ENCODE results near the gene BIRC2. TPM values are rescaled to one million over a fixed set of nuclear protein-coding genes. Genes with fewer than 3 reads are reported as not detected.
A peak's percentile ranks its signal among the peaks of the same experiment; 100 is the strongest.

Gene BIRC2
- total RNA-seq, 1 donor from 2014 or later = 46.0 TPM

DNA sequence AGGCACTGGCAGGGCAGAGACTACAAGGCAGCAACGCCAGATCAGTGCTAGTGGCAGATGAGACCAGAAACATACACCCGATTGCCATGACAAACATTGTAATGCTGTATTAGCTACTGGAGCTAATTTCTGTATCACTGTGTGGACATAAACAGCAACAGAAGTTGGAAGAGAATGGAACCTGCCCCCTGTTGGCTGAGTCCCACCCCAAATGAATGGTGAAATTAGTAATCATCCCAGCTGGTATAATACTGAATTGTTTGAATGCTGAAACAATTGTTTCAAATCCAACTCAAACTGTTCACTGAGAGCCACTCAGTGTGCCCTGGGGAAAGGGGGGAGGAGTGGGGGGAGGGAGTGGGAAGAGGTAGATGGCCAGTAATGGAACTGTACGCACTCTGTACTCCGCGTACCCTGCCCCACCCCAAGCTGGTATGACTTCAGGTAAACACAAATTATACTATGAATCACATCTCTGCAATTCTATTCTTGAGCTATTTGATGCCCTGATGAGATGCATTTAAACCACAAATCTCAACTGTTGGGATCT, 40.9 kb upstream of the BIRC2 start:
- no peak overlapping the region for H3K27ac Mint-ChIP-seq (ENCODE audit: unreplicated experiment)
- H3K9me3 Mint-ChIP-seq (ENCODE audit: unreplicated experiment) = peaks cover 17% of the 10 kb centered on the region
- no peak overlapping the region for H3K4me3 Mint-ChIP-seq (ENCODE audit: unreplicated experiment)
- DNase-seq (ENCODE audit: extremely low spot score, unreplicated experiment) = no peak
- H3K36me3 Mint-ChIP-seq (ENCODE audit: unreplicated experiment) = no peaks in the 10 kb centered on the region
- TF ChIP-seq, protein P1, sequence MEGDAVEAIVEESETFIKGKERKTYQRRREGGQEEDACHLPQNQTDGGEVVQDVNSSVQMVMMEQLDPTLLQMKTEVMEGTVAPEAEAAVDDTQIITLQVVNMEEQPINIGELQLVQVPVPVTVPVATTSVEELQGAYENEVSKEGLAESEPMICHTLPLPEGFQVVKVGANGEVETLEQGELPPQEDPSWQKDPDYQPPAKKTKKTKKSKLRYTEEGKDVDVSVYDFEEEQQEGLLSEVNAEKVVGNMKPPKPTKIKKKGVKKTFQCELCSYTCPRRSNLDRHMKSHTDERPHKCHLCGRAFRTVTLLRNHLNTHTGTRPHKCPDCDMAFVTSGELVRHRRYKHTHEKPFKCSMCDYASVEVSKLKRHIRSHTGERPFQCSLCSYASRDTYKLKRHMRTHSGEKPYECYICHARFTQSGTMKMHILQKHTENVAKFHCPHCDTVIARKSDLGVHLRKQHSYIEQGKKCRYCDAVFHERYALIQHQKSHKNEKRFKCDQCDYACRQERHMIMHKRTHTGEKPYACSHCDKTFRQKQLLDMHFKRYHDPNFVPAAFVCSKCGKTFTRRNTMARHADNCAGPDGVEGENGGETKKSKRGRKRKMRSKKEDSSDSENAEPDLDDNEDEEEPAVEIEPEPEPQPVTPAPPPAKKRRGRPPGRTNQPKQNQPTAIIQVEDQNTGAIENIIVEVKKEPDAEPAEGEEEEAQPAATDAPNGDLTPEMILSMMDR (IDR thresholded peaks at IDR 0.05) = peak; percentile 19
- peaks cover 20% of the 10 kb centered on the region for H3K4me1 Mint-ChIP-seq (ENCODE audit: unreplicated experiment)
- H3K27me3 Mint-ChIP-seq (ENCODE audit: unreplicated experiment) = no peaks in the 10 kb centered on the region

- no peak overlapping the region for H3K4me3 Mint-ChIP-seq (ENCODE audit: unreplicated experiment)
- DNase-seq (ENCODE audit: extremely low spot score, unreplicated experiment) = no peak
- peaks cover 20% of the 10 kb centered on the region for H3K4me1 Mint-ChIP-seq (ENCODE audit: unreplicated experiment)
- no peaks in the 10 kb centered on the region for H3K27me3 Mint-ChIP-seq (ENCODE audit: unreplicated experiment)
- TF ChIP-seq, protein P1 (IDR thresholded peaks at IDR 0.05) = no peak
- H3K36me3 Mint-ChIP-seq (ENCODE audit: unreplicated experiment) = no peaks in the 10 kb centered on the region
- peaks cover 11% of the 10 kb centered on the region for H3K9me3 Mint-ChIP-seq (ENCODE audit: unreplicated experiment)
- no peak overlapping the region for H3K27ac Mint-ChIP-seq (ENCODE audit: unreplicated experiment)
These were observed 39.9 kb upstream of the BIRC2 start for GRCh38 chr11:102306817-102307726.

DNA sequence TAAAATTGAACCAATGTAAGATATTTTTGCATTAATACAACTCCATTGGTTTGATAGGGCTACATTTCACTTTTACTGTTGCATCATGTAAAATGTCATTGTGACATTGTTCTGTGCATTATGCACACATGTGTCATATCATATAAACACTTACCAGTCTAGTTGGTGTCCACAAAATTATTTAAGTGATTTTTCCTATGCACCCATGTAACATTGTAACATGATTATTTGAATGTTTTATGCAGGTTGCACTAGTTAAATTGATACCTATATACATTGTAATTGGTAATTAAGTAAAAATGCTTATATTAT, 39.3 kb upstream of the BIRC2 start:
- no peak for DNase-seq (ENCODE audit: extremely low spot score, unreplicated experiment)
- TF ChIP-seq, protein P1 (IDR thresholded peaks at IDR 0.05) = no peak

GRCh38 chr11:102309621-102310541, 37.1 kb upstream of the BIRC2 start:
- Mint-ChIP-seq H3K27me3 (ENCODE audit: unreplicated experiment) (no peaks in the 10 kb centered on the region), H3K36me3 (ENCODE audit: unreplicated experiment) (no peaks in the 10 kb centered on the region), H3K4me3 (ENCODE audit: unreplicated experiment) (no peak overlapping the region), H3K27ac (ENCODE audit: unreplicated experiment) (no peak overlapping the region), H3K4me1 (ENCODE audit: unreplicated experiment) (peaks cover 42% of the 10 kb centered on the region), H3K9me3 (ENCODE audit: unreplicated experiment) (no peaks in the 10 kb centered on the region)
- DNase-seq (ENCODE audit: extremely low spot score, unreplicated experiment) = no peak
- TF ChIP-seq, protein P1 (IDR thresholded peaks at IDR 0.05) = no peak

More for the DNA sequence above, 39.3 kb upstream of the BIRC2 start:
- Mint-ChIP-seq H3K27me3 (ENCODE audit: unreplicated experiment) (no peaks in the 10 kb centered on the region), H3K4me3 (ENCODE audit: unreplicated experiment) (no peak overlapping the region), H3K4me1 (ENCODE audit: unreplicated experiment) (peaks cover 26% of the 10 kb centered on the region), H3K27ac (ENCODE audit: unreplicated experiment) (no peak overlapping the region), H3K9me3 (ENCODE audit: unreplicated experiment) (peaks cover 11% of the 10 kb centered on the region), H3K36me3 (ENCODE audit: unreplicated experiment) (no peaks in the 10 kb centered on the region)

All from osteocyte (in vitro differentiated cells).